ENCODE data around the gene DSEL.
A peak's percentile ranks its signal among the peaks of the same experiment; 100 is the strongest.

Gene DSEL

GRCh38 chr18:67518566-67518965 is 2.0 kb upstream of the DSEL start:
- no peak for DNase-seq (ENCODE audit: low read depth, low spot score)
- H3K36me3 ChIP-seq (ENCODE audit: control insufficient read depth, insufficient read depth, low read length), result no peaks in the 10 kb centered on the region
- no peaks in the 10 kb centered on the region for H3K9me3 ChIP-seq (ENCODE audit: control insufficient read depth, insufficient read depth, low read length)
- H3K4me3 ChIP-seq (ENCODE audit: low read length), result no peak overlapping the region
- H3K4me1 ChIP-seq (ENCODE audit: control insufficient read depth, insufficient read depth, low read length), result no peaks in the 10 kb centered on the region
- H3K27me3 ChIP-seq (ENCODE audit: control insufficient read depth, insufficient read depth, low read length), result no peaks in the 10 kb centered on the region
- no peak overlapping the region for H3K27ac ChIP-seq (ENCODE audit: low read length)
- WGBS (ENCODE audit: insufficient coverage, insufficient read length), result no CpG with 5 or more reads among the region's 5 CpGs

GRCh38 chr18:67517444-67517765 is 885 bp upstream of the DSEL start:
- Histone ChIP-seq H3K36me3 (ENCODE audit: control insufficient read depth, insufficient read depth, low read length) (no peaks in the 10 kb centered on the region), H3K27ac (ENCODE audit: low read length) (no peak overlapping the region), H3K9me3 (ENCODE audit: control insufficient read depth, insufficient read depth, low read length) (no peaks in the 10 kb centered on the region), H3K4me1 (ENCODE audit: control insufficient read depth, insufficient read depth, low read length) (no peaks in the 10 kb centered on the region), H3K27me3 (ENCODE audit: control insufficient read depth, insufficient read depth, low read length) (no peaks in the 10 kb centered on the region), H3K4me3 (ENCODE audit: low read length) (peak overlapping the region; percentile 53; the same call in 1 of the 2 replicates)
- no peak for DNase-seq (ENCODE audit: low read depth, low spot score)
- no CpG with 5 or more reads among the region's 4 CpGs for WGBS (ENCODE audit: insufficient coverage, insufficient read length)

- Histone ChIP-seq H3K9me3 (ENCODE audit: control insufficient read depth, insufficient read depth, low read length) (no peaks in the 10 kb centered on the region), H3K27ac (ENCODE audit: low read length) (no peak overlapping the region), H3K4me1 (ENCODE audit: control insufficient read depth, insufficient read depth, low read length) (no peaks in the 10 kb centered on the region), H3K36me3 (ENCODE audit: control insufficient read depth, insufficient read depth, low read length) (no peaks in the 10 kb centered on the region), H3K27me3 (ENCODE audit: control insufficient read depth, insufficient read depth, low read length) (no peaks in the 10 kb centered on the region), H3K4me3 (ENCODE audit: low read length) (peak overlapping the region; percentile 68; the same call in 1 of the 2 replicates)
- no CpG with 5 or more reads among the region's 53 CpGs for WGBS (ENCODE audit: insufficient coverage, insufficient read length)
- peak; percentile 68 for DNase-seq (ENCODE audit: low read depth, low spot score)
These were observed 480 bp downstream of the DSEL start for GRCh38 chr18:67515942-67516538.

GRCh38 chr18:67514901-67515540 is 1.5 kb downstream of the DSEL start:
- Histone ChIP-seq H3K4me3 (ENCODE audit: low read length) (no peak overlapping the region; the same call in 1 of the 2 replicates), H3K27me3 (ENCODE audit: control insufficient read depth, insufficient read depth, low read length) (no peaks in the 10 kb centered on the region), H3K4me1 (ENCODE audit: control insufficient read depth, insufficient read depth, low read length) (no peaks in the 10 kb centered on the region), H3K27ac (ENCODE audit: low read length) (no peak overlapping the region), H3K9me3 (ENCODE audit: control insufficient read depth, insufficient read depth, low read length) (no peaks in the 10 kb centered on the region), H3K36me3 (ENCODE audit: control insufficient read depth, insufficient read depth, low read length) (no peaks in the 10 kb centered on the region)
- DNase-seq (ENCODE audit: low read depth, low spot score), result no peak
- WGBS (ENCODE audit: insufficient coverage, insufficient read length), result no CpG with 5 or more reads among the region's 6 CpGs

- no peaks in the 10 kb centered on the region for H3K9me3 ChIP-seq (ENCODE audit: control insufficient read depth, insufficient read depth, low read length)
- no peaks in the 10 kb centered on the region for H3K36me3 ChIP-seq (ENCODE audit: control insufficient read depth, insufficient read depth, low read length)
- no peaks in the 10 kb centered on the region for H3K4me1 ChIP-seq (ENCODE audit: control insufficient read depth, insufficient read depth, low read length)
- H3K27ac ChIP-seq (ENCODE audit: low read length), result no peak overlapping the region
- no peaks in the 10 kb centered on the region for H3K27me3 ChIP-seq (ENCODE audit: control insufficient read depth, insufficient read depth, low read length)
- no CpG with 5 or more reads among the region's 3 CpGs for WGBS (ENCODE audit: insufficient coverage, insufficient read length)
- no peak overlapping the region for H3K4me3 ChIP-seq (ENCODE audit: low read length)
- DNase-seq (ENCODE audit: low read depth, low spot score), result no peak
These were observed 2.1 kb downstream of the DSEL start for GRCh38 chr18:67514465-67514864.

GRCh38 chr18:67513280-67513679 is 3.2 kb downstream of the DSEL start:
- H3K27me3 ChIP-seq (ENCODE audit: control insufficient read depth, insufficient read depth, low read length), result no peaks in the 10 kb centered on the region
- no peak overlapping the region for H3K27ac ChIP-seq (ENCODE audit: low read length)
- no peaks in the 10 kb centered on the region for H3K9me3 ChIP-seq (ENCODE audit: control insufficient read depth, insufficient read depth, low read length)
- no peak overlapping the region for H3K4me3 ChIP-seq (ENCODE audit: low read length)
- no peak for DNase-seq (ENCODE audit: low read depth, low spot score)
- H3K4me1 ChIP-seq (ENCODE audit: control insufficient read depth, insufficient read depth, low read length), result no peaks in the 10 kb centered on the region
- no peaks in the 10 kb centered on the region for H3K36me3 ChIP-seq (ENCODE audit: control insufficient read depth, insufficient read depth, low read length)
- WGBS (ENCODE audit: insufficient coverage, insufficient read length), result no CpG with 5 or more reads among the region's 3 CpGs

GRCh38 chr18:67511840-67512239 is 4.7 kb downstream of the DSEL start:
- Histone ChIP-seq H3K36me3 (ENCODE audit: control insufficient read depth, insufficient read depth, low read length) (no peaks in the 10 kb centered on the region), H3K27me3 (ENCODE audit: control insufficient read depth, insufficient read depth, low read length) (no peaks in the 10 kb centered on the region), H3K4me3 (ENCODE audit: low read length) (no peak overlapping the region), H3K4me1 (ENCODE audit: control insufficient read depth, insufficient read depth, low read length) (no peaks in the 10 kb centered on the region), H3K9me3 (ENCODE audit: control insufficient read depth, insufficient read depth, low read length) (no peaks in the 10 kb centered on the region), H3K27ac (ENCODE audit: low read length) (no peak overlapping the region)
- DNase-seq (ENCODE audit: low read depth, low spot score), result no peak
- WGBS (ENCODE audit: insufficient coverage, insufficient read length), result no CpG with 5 or more reads among the region's 6 CpGs

GRCh38 chr18:67510831-67511230 is 5.7 kb downstream of the DSEL start:
- Histone ChIP-seq H3K9me3 (ENCODE audit: control insufficient read depth, insufficient read depth, low read length) (no peaks in the 10 kb centered on the region), H3K27me3 (ENCODE audit: control insufficient read depth, insufficient read depth, low read length) (no peaks in the 10 kb centered on the region), H3K4me3 (ENCODE audit: low read length) (no peak overlapping the region), H3K4me1 (ENCODE audit: control insufficient read depth, insufficient read depth, low read length) (no peaks in the 10 kb centered on the region), H3K27ac (ENCODE audit: low read length) (no peak overlapping the region), H3K36me3 (ENCODE audit: control insufficient read depth, insufficient read depth, low read length) (no peaks in the 10 kb centered on the region)
- DNase-seq (ENCODE audit: low read depth, low spot score), result no peak
- WGBS (ENCODE audit: insufficient coverage, insufficient read length), result no CpG with 5 or more reads among the region's 3 CpGs

GRCh38 chr18:67509741-67510391 is 6.7 kb downstream of the DSEL start:
- no peak for DNase-seq (ENCODE audit: low read depth, low spot score)
- H3K4me3 ChIP-seq (ENCODE audit: low read length), result no peak overlapping the region
- H3K36me3 ChIP-seq (ENCODE audit: control insufficient read depth, insufficient read depth, low read length), result no peaks in the 10 kb centered on the region

GRCh38 chr18:67508146-67508545 is 8.4 kb downstream of the DSEL start:
- no peaks in the 10 kb centered on the region for H3K4me1 ChIP-seq (ENCODE audit: control insufficient read depth, insufficient read depth, low read length)
- no peak for DNase-seq (ENCODE audit: low read depth, low spot score)
- H3K36me3 ChIP-seq (ENCODE audit: control insufficient read depth, insufficient read depth, low read length), result no peaks in the 10 kb centered on the region
- WGBS (ENCODE audit: insufficient coverage, insufficient read length), result no CpG with 5 or more reads among the region's 2 CpGs
- no peaks in the 10 kb centered on the region for H3K27me3 ChIP-seq (ENCODE audit: control insufficient read depth, insufficient read depth, low read length)
- H3K9me3 ChIP-seq (ENCODE audit: control insufficient read depth, insufficient read depth, low read length), result no peaks in the 10 kb centered on the region
- no peak overlapping the region for H3K27ac ChIP-seq (ENCODE audit: low read length)
- H3K4me3 ChIP-seq (ENCODE audit: low read length), result no peak overlapping the region

More at GRCh38 chr18:67509741-67510391, 6.7 kb downstream of the DSEL start:
- Histone ChIP-seq H3K9me3 (ENCODE audit: control insufficient read depth, insufficient read depth, low read length) (no peaks in the 10 kb centered on the region), H3K27me3 (ENCODE audit: control insufficient read depth, insufficient read depth, low read length) (no peaks in the 10 kb centered on the region), H3K27ac (ENCODE audit: low read length) (no peak overlapping the region), H3K4me1 (ENCODE audit: control insufficient read depth, insufficient read depth, low read length) (no peaks in the 10 kb centered on the region)
- no CpG with 5 or more reads among the region's 6 CpGs for WGBS (ENCODE audit: insufficient coverage, insufficient read length)

All from iPS DF 6.9 (cell line).